Activated CD4-positive, alpha-beta T cell treated with anti-CD3 and anti-CD28 coated beads, Interleukin-2, amount 50 U/mL, for 24 hours (primary cell): Measurements from ENCODE around the gene ABCB4.

Source experiments
- DNase-seq, 2 donors: peaks; one replicate each; pipeline ENCODE4 v3.0.0-alpha.2; 2020; ENCODE audit warnings: low read depth in 1 of 2, low spot score in 1 of 2

ABCB4 gene

DNA sequence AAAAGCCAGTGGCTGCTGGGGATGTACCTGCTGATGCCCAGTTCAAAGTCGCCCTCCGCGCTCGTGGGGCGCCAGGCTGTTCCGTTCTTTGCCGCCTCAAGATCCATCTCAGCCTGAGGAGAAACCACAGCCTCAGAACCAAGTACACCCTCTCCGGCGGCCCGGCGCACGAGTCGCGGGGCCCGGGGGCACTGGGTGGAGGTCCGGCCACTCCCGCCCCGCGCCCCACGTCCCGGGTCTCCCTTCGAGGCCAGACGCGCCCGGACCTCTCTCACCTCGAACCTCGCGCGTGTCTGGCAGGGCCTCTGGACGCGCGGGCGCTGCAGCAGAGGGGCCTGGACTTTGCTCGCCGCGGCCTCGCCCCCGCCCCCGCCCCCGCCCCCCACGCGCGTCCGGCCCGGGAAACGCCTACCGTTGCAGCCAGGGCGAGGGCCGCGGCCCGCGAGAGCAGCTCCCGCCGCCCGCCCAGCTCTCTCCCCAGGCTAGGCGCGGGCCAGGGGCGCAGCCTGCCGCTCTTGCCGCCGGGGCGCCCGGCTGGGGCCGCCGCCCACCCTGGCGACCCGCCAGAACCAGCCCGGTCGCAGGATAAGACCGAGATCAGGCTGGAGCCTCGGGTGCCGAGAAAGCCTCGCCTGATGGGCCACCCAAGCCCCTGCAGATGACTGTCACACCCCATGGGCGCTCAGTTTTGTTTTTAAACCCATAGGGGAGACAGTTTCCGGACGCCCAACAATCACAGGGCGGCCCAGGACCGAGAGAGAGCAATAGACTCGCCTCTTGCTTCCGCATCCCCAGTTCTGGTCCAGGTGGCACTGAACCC lies at the start of gene ABCB4:
TSS of gene ABCB4 (minus strand) at position 322 of the 820 bp plus-strand sequence. CDS start at position 107, 215 bp downstream.
- DNase-seq, result no peak

DNA sequence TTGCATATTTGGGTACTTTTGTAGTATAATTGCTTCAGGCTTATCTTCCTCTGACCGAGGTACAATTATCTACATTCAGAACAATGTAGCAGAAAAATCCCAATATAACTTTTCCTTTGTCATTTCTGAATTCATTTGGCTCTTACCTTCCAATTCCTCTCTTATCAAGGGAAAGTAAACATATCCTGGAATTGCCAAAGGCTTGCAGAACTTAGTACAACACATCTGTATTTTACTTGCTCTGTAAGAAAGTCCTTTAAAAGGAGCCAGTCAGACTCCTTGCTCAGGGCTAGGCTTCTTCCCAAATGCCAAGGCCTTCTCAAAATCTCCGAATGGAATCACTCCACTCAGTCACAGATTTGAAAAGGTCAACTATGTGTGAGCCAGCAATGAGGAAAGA lies 43.3 kb upstream of the ABCB4 start:
- no peak for DNase-seq

DNA sequence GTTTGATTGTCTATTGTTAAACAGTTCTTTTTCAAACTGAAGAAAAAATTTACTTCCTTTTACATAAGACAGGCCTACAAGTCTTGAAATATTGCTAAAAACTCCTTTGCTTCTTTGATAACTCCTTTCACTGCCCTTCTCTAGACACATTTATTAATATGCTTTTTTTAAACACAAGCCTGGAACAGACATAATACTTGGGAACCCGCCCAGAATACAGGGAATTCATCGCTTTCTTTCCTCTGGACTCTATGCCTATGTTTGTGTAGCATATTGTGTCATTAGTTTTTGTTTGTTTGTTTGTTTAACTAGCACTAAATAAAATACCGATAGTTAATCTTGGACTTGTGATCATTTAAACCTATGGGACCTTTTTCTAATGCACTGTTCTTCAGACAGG lies 42.4 kb upstream of the ABCB4 start:
- DNase-seq, result no peak

DNA sequence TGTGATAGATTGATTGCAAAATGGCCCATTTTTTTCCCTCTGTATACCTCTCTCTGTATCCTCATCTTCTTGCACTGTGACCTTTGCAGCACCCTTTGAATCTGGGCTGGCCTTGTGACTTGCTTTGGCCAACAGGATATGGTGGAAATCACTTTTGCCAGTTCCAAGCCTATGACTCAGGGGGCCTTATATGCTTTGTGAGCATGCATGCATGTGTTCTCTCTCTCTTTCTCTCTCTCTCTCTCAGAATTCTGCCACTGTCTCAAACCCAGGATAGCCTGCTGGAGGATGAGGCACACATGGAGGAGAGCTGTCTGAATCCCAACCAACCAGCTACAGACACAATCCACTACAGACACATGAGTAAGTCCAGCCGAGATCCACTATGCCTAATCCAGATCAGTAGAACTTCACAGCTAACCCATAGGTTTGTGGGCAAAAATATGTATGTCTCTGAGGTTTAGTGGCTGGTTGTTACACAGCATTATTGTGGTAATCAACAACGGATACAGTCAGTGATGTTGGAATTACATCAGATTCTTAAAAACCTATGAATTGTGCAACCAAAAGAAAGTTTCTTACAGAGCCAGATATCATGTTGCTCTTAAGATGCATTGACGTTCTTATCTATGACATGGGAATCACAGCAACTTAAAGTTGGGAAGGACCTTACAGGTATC lies 41.8 kb upstream of the ABCB4 start:
- no peak for DNase-seq

DNA sequence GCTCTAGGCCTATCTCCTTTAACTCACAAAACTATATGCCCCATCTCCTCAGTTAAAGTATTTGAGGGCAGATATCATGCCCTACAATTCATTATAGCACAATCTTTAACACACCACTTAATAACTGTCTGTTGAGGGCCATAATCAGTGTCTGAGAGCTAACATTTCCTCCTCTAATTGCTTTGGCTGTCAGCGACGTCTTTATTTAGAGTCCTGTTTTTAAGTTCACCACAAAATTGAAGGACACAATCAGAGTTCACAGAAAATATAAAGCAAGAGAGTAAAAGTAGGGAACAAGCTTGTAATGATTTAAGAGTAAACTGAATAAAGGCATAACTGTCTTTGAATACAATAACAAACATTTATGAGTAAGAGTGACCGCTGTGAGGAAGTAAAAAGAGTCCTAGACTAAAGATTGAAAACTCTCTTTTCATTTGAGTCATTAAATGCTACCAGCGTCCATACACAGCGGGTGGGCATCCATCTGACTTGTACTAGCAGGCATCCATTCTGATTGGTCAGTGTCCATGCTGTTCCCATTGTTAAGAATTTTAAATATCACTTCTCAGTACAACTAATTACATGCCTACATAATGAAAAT lies 38.4 kb upstream of the ABCB4 start:
- no peak for DNase-seq

DNA sequence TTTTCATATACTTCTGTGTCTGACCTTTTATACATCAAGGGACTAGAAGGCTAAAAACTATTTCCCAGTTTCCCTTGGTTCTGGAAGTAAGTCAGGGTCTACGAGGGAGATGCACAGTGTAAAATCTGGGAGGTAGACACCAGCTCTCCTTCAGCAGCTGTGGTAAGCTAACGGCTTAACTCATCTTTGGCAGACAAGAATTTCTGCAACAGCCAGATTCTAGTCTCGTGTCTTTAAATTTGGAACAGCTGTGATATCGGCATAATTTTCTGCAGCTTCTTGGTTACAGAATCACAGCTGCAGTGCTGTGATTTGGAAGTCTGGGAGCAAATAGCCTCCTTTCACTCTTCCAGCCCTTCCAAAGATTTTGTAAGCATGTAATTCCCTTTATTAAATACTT lies 37.4 kb upstream of the ABCB4 start:
- DNase-seq, result no peak

DNA sequence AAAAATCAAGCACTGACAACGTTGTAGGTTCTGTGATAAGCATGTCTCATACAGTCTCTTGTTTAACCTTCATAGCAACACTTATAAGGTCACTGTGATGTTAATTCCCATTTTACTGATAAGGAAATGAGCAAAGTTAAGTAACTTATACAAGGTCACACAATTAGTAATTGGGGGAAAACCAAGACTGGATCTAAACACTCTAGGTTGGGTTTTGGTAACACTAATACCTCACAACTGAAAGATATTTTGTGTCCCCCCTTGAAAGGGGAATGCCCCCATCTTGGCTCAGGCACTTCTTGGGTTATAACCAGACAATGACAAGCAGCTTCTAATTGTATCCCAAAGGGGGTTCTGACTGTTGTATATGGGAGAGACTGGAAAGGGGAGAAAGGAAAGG lies 36.0 kb upstream of the ABCB4 start:
- DNase-seq, result no peak

DNA sequence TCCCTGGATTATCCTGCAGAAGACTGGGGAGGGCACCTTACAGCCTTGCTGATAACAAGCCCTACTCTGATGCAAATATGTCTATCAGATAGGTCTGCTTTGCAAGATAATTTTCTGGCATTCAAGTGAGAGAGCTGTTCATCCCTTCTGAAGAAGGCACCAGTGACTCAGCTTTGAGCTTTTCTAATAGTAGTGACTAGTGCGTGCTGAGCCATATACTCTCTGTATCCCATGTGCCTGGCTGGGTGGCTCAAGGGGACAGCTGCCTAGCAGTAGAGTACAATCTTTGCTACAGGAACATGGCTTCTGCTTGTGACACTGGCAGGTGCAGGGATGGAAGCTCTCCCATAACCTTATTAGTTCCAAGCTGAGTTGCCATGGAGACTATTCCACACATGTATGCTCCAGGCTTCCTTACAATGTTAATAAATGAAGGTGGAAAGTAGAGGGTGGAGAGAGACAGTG lies 35.0 kb upstream of the ABCB4 start:
- no peak for DNase-seq

DNA sequence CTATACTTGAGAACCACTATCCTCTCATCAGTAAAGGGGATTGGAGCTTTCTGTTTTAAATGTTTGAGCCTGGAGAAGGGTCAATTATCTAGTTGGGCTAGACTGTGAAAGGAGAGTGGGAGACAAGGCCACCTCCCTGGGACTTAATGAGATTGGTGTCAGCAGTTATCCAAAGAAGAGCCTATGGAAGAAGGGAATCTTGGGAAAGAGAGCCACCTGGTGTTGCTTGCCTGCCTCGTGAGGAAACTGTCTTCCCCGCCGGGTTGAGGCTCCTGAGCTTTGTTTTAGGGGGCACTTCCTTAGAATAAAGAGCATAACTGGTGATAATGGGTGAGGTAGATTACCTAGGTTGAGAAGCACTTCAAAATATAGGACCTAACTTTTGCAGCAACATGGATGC lies 32.0 kb upstream of the ABCB4 start:
- DNase-seq, result no peak

DNA sequence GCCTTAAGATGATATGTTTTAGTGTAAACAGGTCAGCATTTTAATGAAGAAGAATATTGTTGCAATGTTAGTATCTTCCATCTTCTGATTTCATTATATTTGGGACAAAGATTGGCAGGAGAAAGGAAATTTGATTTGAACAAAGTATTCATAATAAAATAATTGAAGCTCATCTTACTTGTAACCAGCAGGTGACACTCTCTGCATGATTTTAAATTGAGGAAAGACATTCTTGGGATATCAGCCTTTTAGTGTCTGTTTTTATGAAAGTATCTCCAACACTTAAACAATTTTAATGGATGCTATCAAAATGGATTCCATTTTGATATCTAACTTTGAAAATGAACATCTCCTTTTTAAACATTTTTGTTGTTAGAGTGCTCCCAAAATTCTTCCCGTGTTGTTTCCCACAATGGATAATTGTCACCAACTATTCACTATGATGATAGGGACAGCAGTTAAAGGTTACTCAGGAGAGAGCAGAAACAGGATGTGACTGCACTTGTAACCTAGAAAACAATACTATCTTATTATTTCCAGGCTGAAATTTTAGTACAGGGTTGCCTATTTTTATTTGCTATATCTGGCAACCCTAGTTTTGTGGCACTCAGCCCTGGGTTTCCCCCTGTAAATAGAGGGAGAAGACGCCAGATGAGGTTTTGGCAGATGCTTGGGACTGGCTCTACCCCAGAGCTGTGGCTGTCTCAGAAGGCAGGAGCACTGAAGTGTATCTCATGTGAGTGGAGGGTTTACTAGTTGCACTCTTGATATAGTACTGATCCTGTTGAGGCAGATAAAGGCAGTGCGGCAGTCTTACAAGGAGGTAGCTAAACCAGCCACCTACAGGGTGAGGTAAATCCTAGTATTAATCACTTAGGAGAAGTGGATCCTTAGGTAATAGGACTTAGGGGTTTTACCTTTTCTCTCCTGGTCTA lies 31.0 kb upstream of the ABCB4 start:
- DNase-seq, result no peak

DNA sequence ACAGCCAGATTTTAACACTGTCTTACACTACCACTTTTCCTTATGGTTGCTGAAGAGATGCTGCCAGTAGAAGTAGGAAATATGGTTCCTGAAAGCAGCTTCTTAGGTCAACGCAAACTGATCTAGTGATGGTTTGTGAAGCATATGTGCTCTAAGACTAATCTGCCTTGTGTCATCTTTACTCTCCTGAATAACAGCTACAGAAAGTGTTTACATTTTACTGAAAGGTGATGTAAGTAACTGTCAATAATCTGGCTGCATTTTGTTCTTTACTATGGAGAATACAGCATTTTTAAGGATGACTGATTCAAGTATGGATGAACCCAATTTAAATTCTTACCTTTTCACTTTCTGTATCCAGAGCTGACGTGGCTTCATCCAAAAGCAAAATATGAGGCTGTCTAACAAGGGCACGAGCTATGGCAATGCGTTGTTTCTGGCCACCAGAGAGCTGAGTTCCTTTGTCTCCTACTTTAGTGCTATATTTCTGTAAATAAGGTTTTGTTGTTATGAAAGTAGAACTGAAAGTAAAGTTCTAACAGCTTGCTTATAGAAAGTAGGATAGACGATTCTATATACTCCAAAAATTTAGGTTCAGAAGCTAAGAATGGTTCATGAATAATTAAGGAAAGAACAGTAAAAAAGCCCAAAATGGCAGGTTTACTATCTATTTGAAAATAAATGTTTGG lies 30.2 kb upstream of the ABCB4 start:
- no peak for DNase-seq

DNA sequence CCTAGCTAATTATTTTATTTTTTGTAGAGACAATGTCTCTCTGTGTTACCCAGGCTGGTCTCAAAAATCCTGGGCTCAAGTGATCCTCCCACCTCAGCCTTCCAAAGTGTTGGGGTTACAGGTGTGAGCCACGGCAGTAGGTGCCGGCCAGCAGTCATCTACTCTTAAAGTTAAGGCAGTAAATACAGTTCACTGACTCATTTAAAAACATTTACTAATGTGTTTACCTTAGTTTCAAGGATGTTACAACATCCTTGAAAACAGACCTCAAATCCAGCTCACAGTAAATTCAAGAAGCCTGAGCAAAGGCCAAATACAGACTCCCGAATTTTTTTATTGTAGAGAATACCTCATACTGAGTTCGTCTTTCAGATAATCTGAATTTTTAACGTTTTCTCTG lies 29.6 kb upstream of the ABCB4 start:
- DNase-seq, result no peak

DNA sequence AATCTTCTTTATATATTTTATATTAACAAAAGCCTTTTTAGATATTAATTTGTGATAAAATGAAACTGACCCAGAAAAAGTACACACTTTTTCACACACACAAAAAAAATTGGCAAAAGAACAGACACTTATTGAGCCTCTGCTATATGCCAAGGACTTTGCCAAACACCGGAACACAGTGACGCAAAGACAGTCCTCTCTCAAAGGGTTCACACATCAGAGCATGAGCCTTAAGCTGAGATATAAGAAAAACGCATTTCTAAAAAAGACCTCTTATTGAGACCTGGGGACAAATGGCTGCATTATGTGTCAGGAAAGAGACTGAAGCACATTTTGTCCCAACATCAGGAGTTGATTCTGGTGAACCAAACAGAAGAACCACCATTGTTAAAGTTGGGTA lies 24.0 kb upstream of the ABCB4 start:
- no peak for DNase-seq

DNA sequence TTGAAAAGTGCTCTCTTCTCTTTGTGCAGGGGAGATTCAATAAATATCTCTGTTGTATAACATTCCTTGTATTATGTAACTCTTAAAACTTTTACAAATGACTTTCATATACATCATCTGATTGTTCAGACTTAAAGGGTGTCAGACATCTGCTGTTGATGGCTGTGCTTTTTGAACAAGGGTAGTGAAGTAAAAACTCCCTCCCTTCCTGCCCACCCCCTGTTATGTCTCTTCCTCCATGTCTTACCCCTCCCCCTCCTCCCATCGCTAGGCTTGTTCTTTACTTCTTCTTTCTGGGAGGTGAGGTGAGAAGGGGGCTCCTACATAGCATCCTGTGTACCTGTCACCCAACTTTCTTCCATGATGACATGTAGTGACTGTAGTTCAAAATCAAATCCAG lies 23.4 kb upstream of the ABCB4 start:
- DNase-seq, result no peak

DNA sequence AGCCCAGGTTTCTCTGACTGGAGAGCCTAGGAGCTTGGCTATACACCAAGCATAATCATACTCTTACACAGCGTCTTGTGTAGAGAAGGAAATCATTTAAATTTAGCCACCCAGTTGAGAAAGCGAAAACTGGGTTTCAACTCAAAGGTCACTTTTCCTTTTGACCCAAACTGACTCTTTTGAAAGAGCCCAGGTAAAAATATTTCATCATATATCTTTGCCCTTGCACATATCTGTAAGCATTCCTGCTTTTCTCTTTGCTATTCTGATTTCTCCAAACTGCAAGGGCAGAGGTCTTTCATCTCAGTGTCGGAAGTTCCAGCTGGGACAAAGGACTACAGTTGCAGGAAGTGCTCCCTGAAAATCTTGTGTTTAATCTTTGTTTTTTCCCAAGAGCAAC lies 22.0 kb upstream of the ABCB4 start:
- no peak for DNase-seq

DNA sequence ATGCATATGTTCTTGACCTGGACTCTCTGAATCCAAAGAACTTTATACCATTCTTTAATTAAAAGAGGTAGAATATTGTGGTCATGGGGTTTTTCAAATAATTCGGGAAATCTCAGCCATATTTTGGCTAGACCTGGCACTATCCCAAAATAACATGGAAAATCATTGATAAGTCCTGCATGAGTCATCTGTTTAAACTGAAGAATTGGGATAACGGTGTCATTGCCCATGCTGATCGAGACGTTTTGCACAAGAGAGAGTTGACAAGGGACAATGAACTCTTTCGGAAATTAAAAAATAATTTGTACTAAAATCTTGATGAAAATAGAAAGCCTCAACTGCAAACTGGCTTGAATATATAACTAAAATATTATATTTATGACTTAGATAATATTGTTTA lies 19.9 kb upstream of the ABCB4 start:
- no peak for DNase-seq

DNA sequence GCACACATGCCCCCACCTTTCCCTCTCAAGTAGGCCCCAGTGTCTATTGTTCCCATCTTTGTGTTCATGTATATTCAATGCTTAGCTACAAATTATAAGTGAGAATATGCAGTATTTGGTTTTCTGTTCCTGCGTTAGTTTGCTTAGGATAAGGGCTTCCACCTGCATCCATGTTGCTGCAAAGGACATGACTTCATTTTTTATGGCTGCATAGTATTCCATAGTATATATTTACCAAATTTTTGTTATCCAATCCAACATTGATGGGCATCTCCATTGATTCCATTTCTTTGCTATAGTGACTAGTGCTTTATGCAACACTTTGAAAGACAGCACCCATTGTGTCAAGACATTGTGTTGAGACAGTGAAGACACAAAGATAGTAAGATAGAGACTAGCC lies 19.0 kb upstream of the ABCB4 start:
- DNase-seq, result no peak

DNA sequence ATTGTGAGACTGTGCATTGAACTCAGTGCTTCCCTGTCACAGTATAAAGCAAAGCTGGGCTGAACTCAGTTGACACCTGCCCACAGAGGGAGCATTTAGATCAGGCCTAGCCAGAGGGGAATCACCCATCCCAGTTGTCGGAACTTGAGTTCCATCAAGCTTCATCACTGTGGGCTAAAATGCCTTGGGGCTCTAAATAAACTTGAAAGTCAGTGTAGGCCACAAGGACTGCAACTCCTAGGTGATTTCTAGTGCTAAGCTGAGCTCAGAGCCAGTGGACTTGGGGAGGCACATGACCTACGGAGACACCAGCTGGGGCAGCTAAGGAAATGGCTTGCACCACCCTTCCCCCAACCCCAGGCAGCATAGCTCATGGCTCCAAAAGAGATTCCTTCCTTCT lies 7.7 kb upstream of the ABCB4 start:
- no peak for DNase-seq

DNA sequence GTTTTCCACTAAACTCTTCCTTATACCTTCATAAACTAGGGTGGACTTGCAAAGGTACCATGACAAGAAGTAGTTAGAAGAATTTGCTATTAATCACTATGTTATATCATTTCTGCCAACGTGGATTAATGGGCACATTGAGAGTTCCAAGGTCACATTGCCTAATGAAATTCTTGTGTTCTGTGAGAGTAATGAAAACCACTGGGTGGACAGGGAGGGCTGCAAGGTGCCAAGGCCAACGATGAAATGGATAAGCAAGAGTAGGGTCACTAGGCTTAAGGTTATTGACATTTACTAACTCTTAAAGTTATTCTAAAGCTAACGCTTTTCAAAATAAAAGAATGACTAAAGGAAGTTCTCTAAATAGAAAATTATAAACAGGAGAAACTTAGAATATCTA lies 6.6 kb upstream of the ABCB4 start:
- no peak for DNase-seq

DNA sequence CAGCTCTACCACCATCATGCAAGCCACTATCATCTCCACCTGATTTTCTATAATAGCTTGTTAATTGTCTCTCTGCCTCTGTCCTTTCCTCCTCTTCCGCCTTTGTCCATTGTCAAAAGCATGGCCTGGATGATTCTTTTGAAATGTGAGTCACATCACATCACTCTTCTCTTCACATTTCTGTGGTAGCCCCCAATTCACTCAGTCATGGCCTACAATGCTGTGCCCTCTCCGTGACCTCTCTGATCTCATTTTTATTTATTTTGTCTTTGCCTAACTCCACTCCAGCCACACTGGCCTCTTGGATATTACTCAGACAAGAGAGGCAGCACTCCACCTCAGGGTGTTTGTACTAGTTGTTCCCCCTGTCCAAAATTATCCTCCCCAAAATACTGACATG lies 4.9 kb upstream of the ABCB4 start:
- no peak for DNase-seq

DNA sequence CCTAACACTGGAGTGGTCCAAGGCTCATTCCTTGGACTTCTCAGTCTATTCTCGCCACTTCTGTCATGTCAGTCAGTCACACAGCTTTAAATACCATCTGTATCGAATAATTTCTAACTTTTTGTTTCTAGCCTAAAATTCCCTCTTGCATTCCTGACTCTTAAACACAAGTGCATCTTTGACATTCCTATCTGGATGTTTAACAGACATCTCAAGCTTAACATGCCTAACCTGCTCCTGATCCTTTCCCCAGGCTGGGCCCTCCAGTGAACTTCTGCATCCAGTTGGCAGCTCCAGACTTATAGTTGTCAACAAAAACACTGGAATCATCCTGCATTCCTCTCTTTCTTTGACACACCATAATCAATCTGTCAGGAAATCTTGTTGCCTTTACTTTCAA lies 4.5 kb upstream of the ABCB4 start:
- DNase-seq, result no peak
